Uterus (tissue), 2 donors: ENCODE results near the gene CAPZA1.

Source experiments
- POLR2A ChIP-seq, 2 donors: fragments of 450-650 bp; IDR thresholded peaks; one replicate each; pipeline ENCODE4 v1.6.1; 2016; ENCODE audit warnings: antibody characterized with exemption in 2 of 2, mild to moderate bottlenecking in 1 of 2, moderate library complexity in 1 of 2
- TF ChIP-seq, protein P1 (sequence below), 4 experiments: fragments of 200-600 bp in 2 of 4; fragments of 450-650 bp in 2 of 4; sonication (generic) in 2 of 4; IDR thresholded peaks; one replicate each; pipeline ENCODE4 v1.5.1; 2016 to 2019; ENCODE audit warnings: antibody characterized with exemption in 4 of 4, mild to moderate bottlenecking in 2 of 4, moderate library complexity in 1 of 4

DNA sequence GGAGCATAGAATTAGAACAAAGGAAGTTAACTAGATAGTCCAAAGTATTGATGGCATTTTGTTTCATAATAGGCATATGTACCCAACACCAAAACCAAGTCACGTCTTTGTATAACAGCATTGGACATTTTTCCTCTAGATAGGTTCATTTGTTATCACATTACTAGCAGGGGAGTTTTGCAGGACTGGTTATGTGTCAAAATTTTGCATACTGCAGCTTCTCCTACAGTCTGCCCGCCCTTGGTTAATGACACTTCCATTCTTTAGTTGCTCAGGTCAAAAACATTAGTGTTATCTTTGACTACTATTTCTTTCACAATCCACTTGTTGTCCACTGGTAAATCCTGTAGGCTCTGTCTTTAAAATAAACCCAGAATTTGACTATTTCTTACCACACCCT is 8.9 kb downstream of the CAPZA1 start:
- TF ChIP-seq, protein P1, sequence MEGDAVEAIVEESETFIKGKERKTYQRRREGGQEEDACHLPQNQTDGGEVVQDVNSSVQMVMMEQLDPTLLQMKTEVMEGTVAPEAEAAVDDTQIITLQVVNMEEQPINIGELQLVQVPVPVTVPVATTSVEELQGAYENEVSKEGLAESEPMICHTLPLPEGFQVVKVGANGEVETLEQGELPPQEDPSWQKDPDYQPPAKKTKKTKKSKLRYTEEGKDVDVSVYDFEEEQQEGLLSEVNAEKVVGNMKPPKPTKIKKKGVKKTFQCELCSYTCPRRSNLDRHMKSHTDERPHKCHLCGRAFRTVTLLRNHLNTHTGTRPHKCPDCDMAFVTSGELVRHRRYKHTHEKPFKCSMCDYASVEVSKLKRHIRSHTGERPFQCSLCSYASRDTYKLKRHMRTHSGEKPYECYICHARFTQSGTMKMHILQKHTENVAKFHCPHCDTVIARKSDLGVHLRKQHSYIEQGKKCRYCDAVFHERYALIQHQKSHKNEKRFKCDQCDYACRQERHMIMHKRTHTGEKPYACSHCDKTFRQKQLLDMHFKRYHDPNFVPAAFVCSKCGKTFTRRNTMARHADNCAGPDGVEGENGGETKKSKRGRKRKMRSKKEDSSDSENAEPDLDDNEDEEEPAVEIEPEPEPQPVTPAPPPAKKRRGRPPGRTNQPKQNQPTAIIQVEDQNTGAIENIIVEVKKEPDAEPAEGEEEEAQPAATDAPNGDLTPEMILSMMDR (IDR thresholded peaks at IDR 0.05), result no peak
- TF ChIP-seq POLR2A (IDR thresholded peaks at IDR 0.05), result no peak
